GM23338 (cell line): Measurements from ENCODE around the gene JPH3.

Experiments used
- CREB1 ChIP-seq: fragments of 250-450 bp; sonication (Bioruptor Pico); IDR thresholded peaks from 2 replicates; pipeline ENCODE4 v1.5.0; 2020; ENCODE audit warnings: low read depth, mild to moderate bottlenecking, moderate library complexity
- POLR2AphosphoS5 ChIP-seq: IDR thresholded peaks from 2 replicates; pipeline ENCODE4 v1.6.1; 2016; ENCODE audit warnings: antibody characterized with exemption, low read depth
- ZNF114 ChIP-seq: fragments of 250-450 bp; sonication (Bioruptor Pico); IDR thresholded peaks from 2 replicates; pipeline ENCODE4 v1.5.0; 2020; ENCODE audit warnings: mild to moderate bottlenecking, moderate library complexity
- TF ChIP-seq, protein P1 (sequence below), 2 experiments: fragments of 200-600 bp in 1 of 2; sonication (generic) in 1 of 2; conservative IDR thresholded peaks; 2 replicates each; pipeline versions ENCODE4 v1.5.1 to v1.6.1; 2016 to 2017; ENCODE audit warnings: antibody characterized with exemption in 2 of 2, low read depth in 2 of 2, mild to moderate bottlenecking in 2 of 2, moderate library complexity in 1 of 2

DNA sequence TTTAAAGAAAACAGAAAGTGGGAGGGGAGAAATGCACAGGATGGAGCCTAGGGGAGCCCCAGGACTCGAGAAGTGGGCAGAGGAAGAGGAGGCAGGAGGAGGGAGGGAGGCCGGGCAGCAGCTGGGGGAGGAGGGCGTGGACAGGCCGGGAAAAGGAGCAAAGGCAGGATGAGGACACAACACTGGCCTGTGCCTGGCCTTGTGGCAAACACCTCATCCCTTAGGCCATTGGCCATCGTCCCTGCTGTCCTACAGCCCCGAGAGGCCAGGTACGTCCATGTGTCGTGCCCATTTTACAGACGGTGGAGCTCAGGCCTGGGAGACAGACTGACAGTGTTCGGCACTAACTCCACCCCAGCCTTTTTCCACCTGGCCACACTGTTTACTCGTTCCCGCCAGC, 15.9 kb downstream of the JPH3 start:
- TF ChIP-seq, protein P1, sequence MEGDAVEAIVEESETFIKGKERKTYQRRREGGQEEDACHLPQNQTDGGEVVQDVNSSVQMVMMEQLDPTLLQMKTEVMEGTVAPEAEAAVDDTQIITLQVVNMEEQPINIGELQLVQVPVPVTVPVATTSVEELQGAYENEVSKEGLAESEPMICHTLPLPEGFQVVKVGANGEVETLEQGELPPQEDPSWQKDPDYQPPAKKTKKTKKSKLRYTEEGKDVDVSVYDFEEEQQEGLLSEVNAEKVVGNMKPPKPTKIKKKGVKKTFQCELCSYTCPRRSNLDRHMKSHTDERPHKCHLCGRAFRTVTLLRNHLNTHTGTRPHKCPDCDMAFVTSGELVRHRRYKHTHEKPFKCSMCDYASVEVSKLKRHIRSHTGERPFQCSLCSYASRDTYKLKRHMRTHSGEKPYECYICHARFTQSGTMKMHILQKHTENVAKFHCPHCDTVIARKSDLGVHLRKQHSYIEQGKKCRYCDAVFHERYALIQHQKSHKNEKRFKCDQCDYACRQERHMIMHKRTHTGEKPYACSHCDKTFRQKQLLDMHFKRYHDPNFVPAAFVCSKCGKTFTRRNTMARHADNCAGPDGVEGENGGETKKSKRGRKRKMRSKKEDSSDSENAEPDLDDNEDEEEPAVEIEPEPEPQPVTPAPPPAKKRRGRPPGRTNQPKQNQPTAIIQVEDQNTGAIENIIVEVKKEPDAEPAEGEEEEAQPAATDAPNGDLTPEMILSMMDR (conservative IDR thresholded peaks at IDR 0.05; ENCODE audit: low read depth in 2 of 2), result no peak
- TF ChIP-seq CREB1 (CRISPR knock-in tag), result no peak
- no peak for TF ChIP-seq POLR2AphosphoS5
- TF ChIP-seq ZNF114 (CRISPR knock-in tag), result no peak
